Peyer's patch (tissue), 4 donors: Measurements from ENCODE around the gene RDH13.

Experiments used
- POLR2A ChIP-seq, 2 donors: fragments of 450-650 bp; IDR thresholded peaks; one replicate each; pipeline ENCODE4 v1.5.1; 2017; ENCODE audit warnings: antibody characterized with exemption in 2 of 2, mild to moderate bottlenecking in 2 of 2, moderate library complexity in 2 of 2
- TF ChIP-seq, protein P1 (sequence below), 6 experiments: fragments of 450-650 bp in 4 of 6; fragments of 200-600 bp in 2 of 6; sonication (generic) in 1 of 6; IDR thresholded peaks; one replicate each; pipeline ENCODE4 v1.5.1; 2017 to 2019; ENCODE audit warnings: antibody characterized with exemption in 6 of 6, mild to moderate bottlenecking in 3 of 6, moderate library complexity in 1 of 6

DNA sequence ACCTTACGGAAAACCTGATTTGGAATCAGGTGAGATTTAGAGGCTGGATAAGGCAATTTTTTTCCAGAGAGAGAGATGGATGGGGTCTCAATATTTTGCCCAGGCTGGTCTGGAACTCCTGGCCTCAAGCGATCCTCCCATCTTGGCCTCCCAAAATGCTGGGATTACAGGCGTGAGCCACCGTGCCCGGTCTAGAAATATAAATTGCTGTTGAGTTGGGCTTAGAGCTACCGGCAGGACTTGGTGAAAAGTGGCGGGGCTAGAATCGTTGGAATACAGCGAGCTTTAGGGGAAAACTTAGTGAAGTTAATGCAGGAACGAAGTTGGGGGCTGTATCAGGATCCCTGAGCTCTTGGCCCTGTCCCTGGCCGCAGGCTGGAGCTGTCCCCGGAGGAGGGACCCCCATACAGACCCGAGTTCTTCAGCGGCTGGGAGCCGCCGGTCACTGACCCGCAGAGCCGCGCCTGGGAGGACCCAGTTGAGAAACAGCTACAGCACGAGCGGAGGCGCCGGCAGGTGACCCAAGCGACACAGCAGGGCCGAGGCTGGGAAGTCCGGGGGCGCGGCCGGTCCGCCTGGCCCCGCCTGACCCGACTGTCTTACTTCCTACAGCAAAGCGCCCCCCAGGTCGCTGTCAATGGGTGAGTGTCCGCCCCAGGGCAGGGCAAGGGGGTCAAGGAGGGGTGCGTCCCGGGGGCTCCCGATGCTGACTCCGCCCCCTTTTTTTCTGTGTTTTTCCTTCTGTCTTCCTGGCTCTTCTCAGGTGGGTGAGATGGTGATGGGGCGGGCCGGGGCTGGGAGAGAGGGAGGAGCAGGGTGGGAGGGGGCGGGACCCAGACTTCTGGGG, 20.3 kb upstream of the RDH13 start:
- TF ChIP-seq, protein P1, sequence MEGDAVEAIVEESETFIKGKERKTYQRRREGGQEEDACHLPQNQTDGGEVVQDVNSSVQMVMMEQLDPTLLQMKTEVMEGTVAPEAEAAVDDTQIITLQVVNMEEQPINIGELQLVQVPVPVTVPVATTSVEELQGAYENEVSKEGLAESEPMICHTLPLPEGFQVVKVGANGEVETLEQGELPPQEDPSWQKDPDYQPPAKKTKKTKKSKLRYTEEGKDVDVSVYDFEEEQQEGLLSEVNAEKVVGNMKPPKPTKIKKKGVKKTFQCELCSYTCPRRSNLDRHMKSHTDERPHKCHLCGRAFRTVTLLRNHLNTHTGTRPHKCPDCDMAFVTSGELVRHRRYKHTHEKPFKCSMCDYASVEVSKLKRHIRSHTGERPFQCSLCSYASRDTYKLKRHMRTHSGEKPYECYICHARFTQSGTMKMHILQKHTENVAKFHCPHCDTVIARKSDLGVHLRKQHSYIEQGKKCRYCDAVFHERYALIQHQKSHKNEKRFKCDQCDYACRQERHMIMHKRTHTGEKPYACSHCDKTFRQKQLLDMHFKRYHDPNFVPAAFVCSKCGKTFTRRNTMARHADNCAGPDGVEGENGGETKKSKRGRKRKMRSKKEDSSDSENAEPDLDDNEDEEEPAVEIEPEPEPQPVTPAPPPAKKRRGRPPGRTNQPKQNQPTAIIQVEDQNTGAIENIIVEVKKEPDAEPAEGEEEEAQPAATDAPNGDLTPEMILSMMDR (IDR thresholded peaks at IDR 0.05): no peak
- no peak for TF ChIP-seq POLR2A (IDR thresholded peaks at IDR 0.05)
